Muscle of back (tissue), 10 donors: ENCODE results near the gene RPS5. TPM values are rescaled to one million over a fixed set of nuclear protein-coding genes. Genes with fewer than 3 reads are reported as not detected.

Experiments used
- polyA plus RNA-seq, 10 donors: library from polyadenylated mRNA; unstranded; fragments of 120-200 nt; gene quantifications; one replicate each; pipeline ENCODE4 v1.2.1, GENCODE V29; 2013; ENCODE audit not compliant: insufficient read length in 10 of 10

Gene RPS5
- polyA plus RNA-seq, 10 donors = 1,378 to 1,791 (median 1,640) TPM

Other genes starting within 250 kb of the RPS5 start
- 10 to 100 TPM; 10.5 to 14.5 (median 11.5) TPM for gene ZNF329, start 236.5 kb upstream of the RPS5 start, polyA plus RNA-seq
- 10 to 100 TPM in 3 of 10 donors, 1 to 10 TPM in 7; 7.5 to 11.7 (median 9.7) TPM for gene ZNF274, start 204.2 kb upstream of the RPS5 start, polyA plus RNA-seq
- 10 to 100 TPM; 11.1 to 20.5 (median 16.9) TPM for gene ZNF544, start 158.4 kb upstream of the RPS5 start, polyA plus RNA-seq
- gene ZNF8, start 108.3 kb upstream of the RPS5 start, polyA plus RNA-seq = 1 to 10 TPM; 4.0 to 6.7 (median 5.3) TPM
- gene ERVK3-1, start 81.9 kb upstream of the RPS5 start, polyA plus RNA-seq = 10 to 100 TPM; 23.7 to 34.9 (median 30.5) TPM
- gene ZSCAN22, start 60.3 kb upstream of the RPS5 start, polyA plus RNA-seq = 1 to 10 TPM; 2.7 to 3.4 (median 2.9) TPM
- gene A1BG, start 33.8 kb upstream of the RPS5 start, polyA plus RNA-seq = 1 to 10 TPM; 1.1 to 7.3 (median 3.2) TPM
- 1 to 10 TPM; 1.8 to 3.5 (median 2.1) TPM for gene ZNF497, start 24.5 kb upstream of the RPS5 start, polyA plus RNA-seq
- gene ZNF837, start 6.2 kb upstream of the RPS5 start, polyA plus RNA-seq = 1 to 10 TPM in 7 of 10 donors, under 1 TPM in 3; 0.36 to 2.7 (median 1.3) TPM
- under 1 TPM in 1 of 10 donors, not detected in 9; 0.17 TPM for gene RNF225, start 8.4 kb downstream of the RPS5 start, polyA plus RNA-seq
- gene ZNF584, start 21.4 kb downstream of the RPS5 start, polyA plus RNA-seq = 1 to 10 TPM; 4.5 to 7.6 (median 5.7) TPM
- 1 to 10 TPM; 3.8 to 5.6 (median 5.0) TPM for gene ZNF132, start 52.9 kb downstream of the RPS5 start, polyA plus RNA-seq
- gene ZNF324B, start 64.4 kb downstream of the RPS5 start, polyA plus RNA-seq = 1 to 10 TPM; 2.3 to 4.2 (median 3.4) TPM
- gene ZNF324, start 79.8 kb downstream of the RPS5 start, polyA plus RNA-seq = 1 to 10 TPM; 3.3 to 6.4 (median 5.0) TPM
- gene ZNF446, start 89.1 kb downstream of the RPS5 start, polyA plus RNA-seq = 1 to 10 TPM; 5.2 to 9.3 (median 6.4) TPM
- gene SLC27A5, start 124.7 kb downstream of the RPS5 start, polyA plus RNA-seq = 1 to 10 TPM; 2.4 to 5.5 (median 3.9) TPM
- 10 to 100 TPM in 3 of 10 donors, 1 to 10 TPM in 7; 6.3 to 11.2 (median 7.9) TPM for gene ZBTB45, start 132.5 kb downstream of the RPS5 start, polyA plus RNA-seq
- 100 to 1,000 TPM; 277 to 491 (median 336) TPM for gene TRIM28, start 156.8 kb downstream of the RPS5 start, polyA plus RNA-seq
- 10 to 100 TPM; 63.5 to 82.8 (median 72.7) TPM for gene CHMP2A, start 167.8 kb downstream of the RPS5 start, polyA plus RNA-seq
- 10 to 100 TPM; 58.0 to 70.4 (median 65.5) TPM for gene UBE2M, start 171.3 kb downstream of the RPS5 start, polyA plus RNA-seq
- 10 to 100 TPM in 8 of 10 donors, 1 to 10 TPM in 2; 9.6 to 25.7 (median 14.2) TPM for gene MZF1, start 186.1 kb downstream of the RPS5 start, polyA plus RNA-seq